ENCODE results near the gene DNAAF5. TPM values are rescaled to one million over a fixed set of nuclear protein-coding genes. Genes with fewer than 3 reads are reported as not detected.
A peak's percentile ranks its signal among the peaks of the same experiment; 100 is the strongest.
"Not testable (repeated sequence)": the region's sequence is repeated elsewhere in the genome, so short reads cannot be mapped to it uniquely, and the experiment has no call there.

DNAAF5 gene
- total RNA-seq, 2 donors from 2014 or later: 10.7 to 13.7 TPM

DNA sequence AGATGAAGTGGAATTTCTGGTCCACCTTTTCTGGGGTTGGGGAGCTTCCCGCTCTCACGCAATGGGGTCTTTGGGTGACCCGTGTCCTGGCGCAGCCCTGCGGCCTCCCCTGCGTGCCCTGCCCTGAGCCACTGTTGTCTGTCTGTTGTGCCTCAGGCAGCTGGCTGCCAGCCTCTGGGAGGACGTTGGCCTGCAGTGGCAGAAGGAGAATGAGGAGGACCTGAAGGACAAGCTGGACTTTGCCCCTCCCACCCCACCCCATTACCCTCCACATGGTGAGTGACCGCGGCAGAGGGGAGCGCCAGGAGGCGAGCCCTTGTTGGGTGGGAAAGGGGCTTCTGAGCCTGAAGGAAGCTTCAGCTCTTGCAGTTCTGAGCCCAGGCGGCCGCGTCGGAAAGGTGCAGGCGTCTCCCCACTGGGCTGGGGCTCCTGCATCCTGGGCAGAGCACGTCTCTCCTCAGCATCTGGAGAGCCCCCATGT, 14.7 kb downstream of the DNAAF5 start:
- no peak for DNase-seq
- Mint-ChIP-seq H3K4me1 (peaks cover 8% of the 10 kb centered on the region), H3K27ac (peak overlapping the region; percentile 47), H3K36me3 (ENCODE audit: low read depth) (peaks cover 8% of the 10 kb centered on the region), H3K27me3 (no peaks in the 10 kb centered on the region), H3K4me3 (no peak overlapping the region)
- no peaks in the 10 kb centered on the region for H3K9me3 ChIP-seq (ENCODE audit: control insufficient read depth, low read length, poor library complexity, severe bottlenecking)
- ATAC-seq: no peak

DNA sequence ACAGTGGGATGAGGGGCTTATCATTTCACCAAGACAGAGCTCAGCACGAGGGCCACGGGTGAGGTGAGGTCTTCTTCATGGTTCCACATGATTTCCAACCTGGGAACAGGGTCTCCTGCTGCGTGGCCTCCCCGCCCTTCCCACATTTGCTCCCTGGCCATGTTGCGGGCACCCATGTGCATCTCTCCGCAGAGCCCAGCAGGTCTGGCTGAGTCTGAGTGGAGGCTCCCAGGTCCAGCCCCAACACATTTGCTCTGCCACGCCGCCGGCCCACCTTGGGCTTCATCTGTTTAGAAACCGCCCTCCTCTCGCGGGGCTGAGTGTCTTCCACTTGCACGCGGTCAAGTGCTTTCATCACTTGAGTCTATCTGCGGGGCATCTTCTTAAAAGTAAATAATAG, 15.4 kb downstream of the DNAAF5 start:
- Mint-ChIP-seq H3K4me1 (peaks cover 8% of the 10 kb centered on the region), H3K27ac (no peak overlapping the region), H3K4me3 (no peak overlapping the region), H3K27me3 (no peaks in the 10 kb centered on the region), H3K36me3 (ENCODE audit: low read depth) (peaks cover 8% of the 10 kb centered on the region)
- H3K9me3 ChIP-seq (ENCODE audit: control insufficient read depth, low read length, poor library complexity, severe bottlenecking): no peaks in the 10 kb centered on the region
- no peak for DNase-seq
- ATAC-seq: no peak

DNA sequence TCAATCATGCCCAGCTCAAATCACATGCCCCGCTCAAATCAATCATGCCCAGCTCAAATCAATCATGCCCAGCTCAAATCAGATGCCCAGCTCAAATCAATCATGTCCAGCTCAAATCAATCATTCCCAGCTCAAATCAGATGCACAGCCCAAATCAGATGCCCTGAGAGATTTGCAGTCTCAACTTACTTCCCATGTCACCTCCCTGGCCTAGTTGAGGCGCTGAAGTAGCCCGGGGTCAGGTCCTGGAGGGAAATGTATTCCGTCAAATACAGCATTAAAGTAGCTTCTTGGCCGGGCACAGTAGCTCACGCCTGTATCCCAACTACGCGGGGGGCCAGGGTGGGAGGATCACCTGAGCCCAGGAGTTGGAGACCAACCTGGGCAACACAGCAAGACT, 16.3 kb downstream of the DNAAF5 start:
- ATAC-seq (no peak), DNase-seq (no peak)
- H3K36me3 Mint-ChIP-seq (ENCODE audit: low read depth): peaks cover 6% of the 10 kb centered on the region
- no peak overlapping the region for H3K27ac Mint-ChIP-seq
- H3K4me3 Mint-ChIP-seq: no peak overlapping the region
- H3K9me3 ChIP-seq (ENCODE audit: control insufficient read depth, low read length, poor library complexity, severe bottlenecking): no peaks in the 10 kb centered on the region
- H3K4me1 Mint-ChIP-seq: peaks cover 7% of the 10 kb centered on the region
- H3K27me3 Mint-ChIP-seq: no peaks in the 10 kb centered on the region

DNA sequence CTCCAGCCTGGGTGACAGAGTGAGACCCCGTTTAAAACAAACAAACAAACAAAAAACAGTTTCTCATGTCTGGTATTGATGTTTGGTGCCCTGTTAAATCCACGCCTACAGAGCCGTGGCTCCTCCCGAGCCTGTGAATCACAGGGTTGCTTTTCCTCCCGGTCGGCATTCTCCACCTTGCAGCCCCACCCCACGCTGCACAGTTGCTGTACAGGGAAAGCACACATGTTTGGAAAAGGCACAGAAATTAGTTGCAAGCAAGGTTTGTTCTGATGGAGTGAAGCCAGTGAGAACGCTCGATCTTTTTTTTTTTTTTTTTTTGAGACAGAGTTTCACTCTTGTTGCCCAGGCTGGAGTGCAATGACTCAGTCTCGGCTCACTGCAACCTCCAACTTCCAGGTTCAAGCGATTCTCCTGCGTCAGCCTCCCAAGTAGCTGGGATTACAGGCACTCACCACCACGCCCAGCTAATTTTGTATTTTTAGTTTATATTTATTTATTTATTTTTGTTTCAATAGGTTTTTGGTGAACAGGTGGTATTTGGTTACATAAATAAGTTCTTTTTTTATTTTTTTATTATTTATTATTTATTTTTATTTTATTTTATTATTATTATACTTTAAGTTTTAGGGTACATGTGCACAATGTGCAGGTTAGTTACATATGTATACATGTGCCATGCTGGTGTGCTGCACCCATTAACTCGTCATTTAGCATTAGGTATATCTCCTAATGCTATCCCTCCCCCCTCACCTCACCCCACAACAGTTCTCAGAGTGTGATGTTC, 17.0 kb downstream of the DNAAF5 start:
- H3K9me3 ChIP-seq (ENCODE audit: control insufficient read depth, low read length, poor library complexity, severe bottlenecking); DNase-seq; H3K4me1 Mint-ChIP-seq; H3K27ac Mint-ChIP-seq; H3K27me3 Mint-ChIP-seq; H3K4me3 Mint-ChIP-seq; ATAC-seq; H3K36me3 Mint-ChIP-seq (ENCODE audit: low read depth): not testable (repeated sequence)

DNA sequence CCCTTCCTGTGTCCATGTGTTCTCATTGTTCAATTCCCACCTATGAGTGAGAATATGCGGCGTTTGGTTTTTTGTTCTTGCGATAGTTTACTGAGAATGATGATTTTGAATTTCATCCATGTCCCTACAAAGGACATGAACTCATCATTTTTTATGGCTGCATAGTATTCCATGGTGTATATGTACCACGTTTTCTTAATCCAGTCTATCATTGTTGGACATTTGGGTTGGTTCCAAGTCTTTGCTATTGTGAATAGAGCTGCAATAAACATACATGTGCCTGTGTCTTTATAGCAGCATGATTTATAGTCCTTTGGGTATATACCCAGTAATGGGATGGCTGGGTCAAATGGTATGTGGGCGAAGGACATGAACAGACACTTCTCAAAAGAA, 17.6 kb downstream of the DNAAF5 start:
- DNase-seq; H3K4me1 Mint-ChIP-seq; H3K27me3 Mint-ChIP-seq; H3K4me3 Mint-ChIP-seq; H3K9me3 ChIP-seq (ENCODE audit: control insufficient read depth, low read length, poor library complexity, severe bottlenecking); H3K36me3 Mint-ChIP-seq (ENCODE audit: low read depth); ATAC-seq; H3K27ac Mint-ChIP-seq: not testable (repeated sequence)

DNA sequence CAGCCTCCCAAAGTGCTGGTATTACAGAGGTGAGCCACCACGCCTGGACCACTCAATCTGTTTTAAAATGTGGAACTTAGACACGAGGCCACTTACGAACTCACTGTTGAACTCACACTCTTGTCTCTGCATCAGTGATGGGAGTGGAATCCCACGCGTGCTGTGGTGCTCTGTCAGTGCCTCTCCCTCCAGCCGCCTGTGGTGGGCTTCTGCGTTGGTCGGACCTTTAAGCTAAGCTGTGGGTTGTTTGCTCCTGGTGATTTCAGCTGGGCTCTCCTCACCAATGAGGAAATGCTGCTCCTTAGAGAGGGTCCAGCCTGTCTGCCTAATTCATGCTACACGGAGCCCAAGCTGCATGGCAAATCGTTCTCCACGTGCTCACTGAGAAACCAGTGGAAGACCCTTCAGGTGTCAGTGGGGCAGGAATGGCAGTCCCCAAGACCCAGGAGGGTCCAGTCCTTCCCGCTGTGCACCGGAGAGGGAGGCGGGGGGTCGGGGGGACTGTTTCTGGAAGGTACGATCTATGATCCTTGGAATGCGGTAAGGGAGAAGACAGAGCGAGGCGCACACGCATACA, 18.4 kb downstream of the DNAAF5 start:
- peaks cover 3% of the 10 kb centered on the region for H3K36me3 Mint-ChIP-seq (ENCODE audit: low read depth)
- H3K4me1 Mint-ChIP-seq: peaks cover 4% of the 10 kb centered on the region
- ATAC-seq (no peak), DNase-seq (no peak)
- H3K9me3 ChIP-seq (ENCODE audit: control insufficient read depth, low read length, poor library complexity, severe bottlenecking): no peaks in the 10 kb centered on the region
- no peak overlapping the region for H3K27ac Mint-ChIP-seq
- H3K27me3 Mint-ChIP-seq: no peaks in the 10 kb centered on the region
- no peak overlapping the region for H3K4me3 Mint-ChIP-seq

DNA sequence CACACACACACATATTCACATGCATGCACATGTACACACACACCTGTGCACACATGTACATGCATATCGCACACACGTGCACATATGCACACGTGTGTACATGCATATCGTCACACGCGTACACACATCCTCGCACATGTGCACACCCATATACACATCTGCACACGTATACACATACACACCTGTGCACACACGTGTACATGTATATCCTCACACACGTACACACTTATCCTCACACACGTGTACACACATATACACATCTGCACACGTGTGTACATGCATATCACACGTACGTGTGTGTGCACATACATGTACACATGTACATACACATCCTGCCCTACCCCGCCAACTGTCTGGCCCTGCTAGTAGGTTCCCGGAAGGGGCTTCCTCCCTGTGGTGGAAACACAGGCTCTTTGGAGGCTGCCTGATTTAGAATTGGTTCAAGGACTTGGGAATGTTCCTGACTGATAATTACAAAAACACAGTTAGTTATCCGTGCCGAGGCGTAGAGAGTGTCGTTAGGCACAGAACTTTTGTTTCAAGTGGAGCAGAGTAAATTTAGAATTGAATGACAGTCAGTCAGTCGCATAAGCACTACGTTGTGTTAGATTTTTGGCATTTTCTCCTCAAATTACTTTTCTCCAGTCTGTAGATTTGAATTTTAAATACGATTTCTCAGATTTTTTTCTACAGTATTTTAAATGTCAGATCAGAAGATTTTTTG, 19.1 kb downstream of the DNAAF5 start:
- ATAC-seq (no peak), DNase-seq (no peak)
- H3K9me3 ChIP-seq (ENCODE audit: control insufficient read depth, low read length, poor library complexity, severe bottlenecking): no peaks in the 10 kb centered on the region
- Mint-ChIP-seq H3K4me3 (no peak overlapping the region), H3K36me3 (ENCODE audit: low read depth) (peaks cover 3% of the 10 kb centered on the region), H3K27me3 (no peaks in the 10 kb centered on the region), H3K4me1 (peaks cover 4% of the 10 kb centered on the region), H3K27ac (no peak overlapping the region)

DNA sequence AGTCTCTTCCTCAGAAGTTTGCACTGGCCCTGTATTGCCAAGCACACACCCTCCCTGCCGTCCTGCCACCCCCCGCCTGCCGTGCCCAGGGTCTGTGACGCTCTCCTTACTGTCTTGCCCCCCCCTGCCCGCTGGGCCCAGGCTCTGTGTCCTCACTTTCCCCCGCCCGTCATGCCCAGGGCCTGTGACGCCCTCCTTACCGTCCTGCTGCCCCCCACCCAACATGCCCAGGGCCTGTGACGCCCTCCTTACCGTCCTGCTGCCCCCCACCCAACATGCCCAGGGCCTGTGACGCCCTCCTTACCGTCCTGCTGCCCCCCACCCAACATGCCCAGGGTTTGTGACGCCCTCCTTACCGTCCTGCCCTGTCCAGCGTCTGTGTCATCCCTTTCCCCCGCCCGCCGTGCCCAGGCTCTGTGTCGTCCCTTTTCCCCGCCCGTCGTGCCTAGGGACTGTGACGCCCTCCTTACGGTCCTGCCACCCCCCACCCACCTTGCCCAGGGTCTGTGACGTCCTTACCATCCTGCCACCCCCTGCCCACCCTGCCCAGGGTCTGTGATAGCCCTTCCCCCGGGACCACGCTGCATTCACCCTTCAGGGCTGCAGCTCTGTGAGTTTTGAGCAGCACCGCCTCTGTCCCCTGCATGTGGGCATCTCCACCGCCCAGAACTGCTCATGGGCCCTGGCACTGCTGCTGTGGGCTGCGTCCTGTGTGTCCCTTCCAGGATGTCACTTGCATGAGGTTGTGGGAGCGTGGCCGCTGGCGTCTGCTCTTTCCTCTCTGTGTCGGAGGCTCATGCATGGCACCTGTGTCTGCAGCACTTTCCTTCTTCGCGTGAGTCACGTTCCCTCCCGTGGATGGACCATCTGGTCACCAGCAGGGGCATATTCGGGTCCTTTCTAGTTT, 19.9 kb downstream of the DNAAF5 start:
- Mint-ChIP-seq H3K4me3 (no peak overlapping the region), H3K27me3 (no peaks in the 10 kb centered on the region), H3K4me1 (no peaks in the 10 kb centered on the region), H3K36me3 (ENCODE audit: low read depth) (no peaks in the 10 kb centered on the region), H3K27ac (no peak overlapping the region)
- DNase-seq (no peak), ATAC-seq (no peak)
- no peaks in the 10 kb centered on the region for H3K9me3 ChIP-seq (ENCODE audit: control insufficient read depth, low read length, poor library complexity, severe bottlenecking)

DNA sequence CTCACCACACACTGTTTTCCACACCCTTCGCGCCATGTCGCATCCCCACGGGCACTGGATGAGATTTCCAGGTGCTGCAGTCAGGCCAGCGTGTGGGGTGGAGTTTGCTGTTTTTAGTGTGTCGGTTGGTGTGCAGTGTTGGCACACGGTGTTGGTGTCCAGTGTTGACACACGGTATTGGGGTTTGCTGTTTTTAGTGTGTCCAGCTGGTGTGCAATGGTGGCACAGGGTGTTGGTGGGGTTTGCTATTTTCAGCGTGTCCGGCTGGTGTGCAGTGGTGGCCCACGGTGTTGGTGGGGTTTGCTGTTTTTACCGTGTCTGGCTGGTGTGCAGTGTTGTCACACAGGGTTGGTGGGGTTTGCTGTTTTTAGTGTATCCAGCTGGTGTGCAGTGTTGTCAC, 20.7 kb downstream of the DNAAF5 start:
- ATAC-seq (no peak), DNase-seq (no peak)
- no peaks in the 10 kb centered on the region for H3K27me3 Mint-ChIP-seq
- H3K36me3 Mint-ChIP-seq (ENCODE audit: low read depth): no peaks in the 10 kb centered on the region
- H3K4me1 Mint-ChIP-seq: no peaks in the 10 kb centered on the region
- H3K27ac Mint-ChIP-seq: no peak overlapping the region
- H3K9me3 ChIP-seq (ENCODE audit: control insufficient read depth, low read length, poor library complexity, severe bottlenecking): no peaks in the 10 kb centered on the region
- no peak overlapping the region for H3K4me3 Mint-ChIP-seq

DNA sequence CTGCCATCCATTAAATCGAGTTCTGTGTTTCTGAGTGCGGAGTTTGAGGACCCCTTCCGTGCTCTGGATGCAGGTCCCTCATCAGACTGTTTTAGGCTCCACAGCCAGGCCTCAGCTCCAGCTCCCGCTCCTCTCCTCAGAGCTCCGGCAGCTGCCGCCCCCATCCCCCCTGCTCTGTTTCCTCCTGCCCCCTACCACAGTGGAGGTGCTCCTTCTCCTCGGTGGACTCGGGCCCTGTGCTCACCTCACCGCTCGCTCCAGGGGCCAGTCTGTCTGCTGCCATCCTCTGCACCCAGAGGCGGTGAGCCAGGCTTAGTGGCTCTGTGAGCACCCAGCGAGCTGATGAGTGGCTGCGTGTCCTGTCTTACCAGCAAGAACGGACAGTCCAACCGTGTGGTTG, 21.9 kb downstream of the DNAAF5 start:
- Mint-ChIP-seq H3K27me3 (no peaks in the 10 kb centered on the region), H3K36me3 (ENCODE audit: low read depth) (peaks cover 2% of the 10 kb centered on the region), H3K27ac (no peak overlapping the region), H3K4me1 (no peaks in the 10 kb centered on the region), H3K4me3 (no peak overlapping the region)
- H3K9me3 ChIP-seq (ENCODE audit: control insufficient read depth, low read length, poor library complexity, severe bottlenecking): no peaks in the 10 kb centered on the region
- DNase-seq (no peak), ATAC-seq (no peak)

DNA sequence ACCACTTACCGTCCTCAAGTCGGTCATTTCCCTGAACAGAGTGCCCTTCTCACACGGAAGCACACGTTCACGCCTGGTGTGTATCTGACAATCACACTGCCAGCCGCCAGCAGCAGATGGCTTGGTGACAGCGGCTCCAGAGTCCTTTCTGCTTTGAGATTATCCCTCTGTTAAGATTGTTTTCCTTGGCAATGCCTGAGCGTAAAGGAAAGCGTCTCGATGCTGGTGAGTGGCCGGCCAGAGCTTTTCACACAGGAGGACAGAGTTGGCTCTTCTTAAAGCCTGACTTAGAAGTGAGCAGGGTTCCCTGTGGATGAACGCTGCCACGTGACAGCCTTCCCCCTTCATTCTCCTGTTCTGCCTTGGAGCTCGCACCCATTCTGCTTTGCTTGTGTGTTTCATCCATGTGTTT, 22.6 kb downstream of the DNAAF5 start:
- H3K4me1 Mint-ChIP-seq: no peaks in the 10 kb centered on the region
- H3K27me3 Mint-ChIP-seq: no peaks in the 10 kb centered on the region
- ATAC-seq (no peak), DNase-seq (no peak)
- no peaks in the 10 kb centered on the region for H3K9me3 ChIP-seq (ENCODE audit: control insufficient read depth, low read length, poor library complexity, severe bottlenecking)
- no peak overlapping the region for H3K4me3 Mint-ChIP-seq
- peaks cover 2% of the 10 kb centered on the region for H3K36me3 Mint-ChIP-seq (ENCODE audit: low read depth)
- H3K27ac Mint-ChIP-seq: no peak overlapping the region

DNA sequence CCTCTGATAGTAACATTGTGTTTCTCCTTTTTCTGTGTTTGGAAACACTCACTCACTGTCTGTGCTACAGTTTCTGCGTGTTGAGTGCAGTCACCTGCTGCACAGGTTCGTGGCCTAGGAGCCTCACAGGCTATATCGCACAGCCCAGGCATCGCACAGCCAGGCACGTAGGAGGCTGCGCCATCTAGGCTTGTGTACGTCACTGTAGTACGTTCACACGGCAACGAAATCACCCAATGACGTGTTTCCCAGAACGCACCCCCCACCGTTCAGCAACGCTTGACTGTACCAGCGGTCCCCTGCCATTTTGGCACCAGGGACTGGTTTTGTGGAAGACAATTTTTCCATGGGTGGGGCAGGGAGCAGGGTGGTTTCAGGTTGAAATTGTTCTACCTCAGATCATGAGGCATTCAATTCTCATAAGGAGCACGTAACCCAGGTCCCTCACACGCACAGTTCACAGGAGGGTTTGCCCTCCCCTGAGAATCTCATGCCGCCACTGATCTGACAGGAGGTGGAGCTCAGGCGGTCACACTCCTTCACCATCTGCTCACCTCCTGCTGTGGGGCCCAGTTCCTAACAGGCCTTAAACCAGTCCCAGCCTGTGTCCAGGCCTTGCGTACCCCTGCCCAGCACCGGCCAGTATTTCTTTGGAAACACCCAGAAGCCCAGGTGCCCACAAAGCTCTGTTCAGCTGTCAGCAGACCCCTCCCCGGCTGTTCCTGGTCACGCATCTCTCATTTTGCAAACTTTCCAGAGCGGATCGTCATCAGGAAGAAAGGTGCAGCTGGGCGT, 23.8 kb downstream of the DNAAF5 start:
- Mint-ChIP-seq H3K4me1 (no peaks in the 10 kb centered on the region), H3K27me3 (no peaks in the 10 kb centered on the region), H3K36me3 (ENCODE audit: low read depth) (peaks cover 2% of the 10 kb centered on the region), H3K4me3 (no peak overlapping the region), H3K27ac (peak overlapping the region; percentile 3)
- no peak for DNase-seq
- ATAC-seq: no peak
- no peaks in the 10 kb centered on the region for H3K9me3 ChIP-seq (ENCODE audit: control insufficient read depth, low read length, poor library complexity, severe bottlenecking)

Measured in T-helper 17 cell (primary cell).